Progenitor cell of endocrine pancreas (in vitro differentiated cells): ENCODE results near the gene ST3GAL2. TPM values are rescaled to one million over a fixed set of nuclear protein-coding genes. Genes with fewer than 3 reads are reported as not detected.
A peak's percentile ranks its signal among the peaks of the same experiment; 100 is the strongest.
"Not testable (repeated sequence)": the region's sequence is repeated elsewhere in the genome, so short reads cannot be mapped to it uniquely, and the experiment has no call there.

Source experiments
- DNase-seq: peaks from one replicate; pipeline ENCODE4 v3.0.0; 2021; ENCODE audit warnings: low spot score; ENCODE audit not compliant: unreplicated experiment
- H3K27ac Mint-ChIP-seq: 2 replicates; pipeline ENCODE4 v1.8.0; 2021; ENCODE audit warnings: mild to moderate bottlenecking, moderate library complexity, mixed read lengths
- H3K27me3 Mint-ChIP-seq: 2 replicates; pipeline ENCODE4 v1.8.0; 2021; ENCODE audit warnings: mixed read lengths
- H3K36me3 Mint-ChIP-seq: 2 replicates; pipeline ENCODE4 v1.8.0; 2022; ENCODE audit warnings: mixed read lengths; ENCODE audit not compliant: insufficient read depth
- H3K4me1 Mint-ChIP-seq: 2 replicates; pipeline ENCODE4 v1.8.0; 2021; ENCODE audit warnings: low read depth, mixed read lengths
- H3K4me3 Mint-ChIP-seq: 2 replicates; pipeline ENCODE4 v1.8.0; 2021; ENCODE audit warnings: low read depth, mild to moderate bottlenecking, moderate library complexity, mixed read lengths
- H3K9me3 Mint-ChIP-seq: 2 replicates; pipeline ENCODE4 v1.8.0; 2021; ENCODE audit warnings: low read depth, mixed read lengths
- total RNA-seq: library from RNA; stranded (reverse); gene quantifications from 2 replicates; pipeline ENCODE4 v1.2.1, GENCODE V29; 2021
- TF ChIP-seq, protein P1 (sequence below): fragments of 200-600 bp; sonication (generic); IDR thresholded peaks from one replicate; pipeline ENCODE4 v1.5.0; 2021; ENCODE audit warnings: antibody characterized with exemption, mild to moderate bottlenecking; ENCODE audit not compliant: unreplicated experiment

The ST3GAL2 gene
- total RNA-seq, 1 donor from 2014 or later = 37.8 TPM

DNA sequence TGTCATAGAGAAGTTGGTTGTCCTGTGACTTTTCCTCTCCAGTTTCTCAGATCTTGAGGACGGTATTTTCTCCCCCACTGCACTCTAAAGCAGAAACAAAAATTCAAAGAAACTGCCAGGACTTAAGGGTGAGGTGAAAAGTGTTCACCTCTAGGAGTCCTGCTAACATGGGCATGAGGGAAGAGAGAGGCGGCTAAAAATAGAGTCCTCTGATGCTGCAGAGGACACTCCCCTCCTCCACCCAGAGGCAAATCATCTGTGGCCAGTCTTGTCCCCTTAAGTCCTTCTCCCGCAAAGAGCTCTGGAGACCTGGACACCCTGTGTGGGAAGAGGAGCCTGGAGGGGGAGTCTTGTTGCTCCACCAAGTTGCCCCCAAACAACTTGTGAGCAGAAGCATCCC, 96.9 kb downstream of the ST3GAL2 start:
- H3K27ac Mint-ChIP-seq = peak overlapping the region; percentile 21
- no peak for DNase-seq
- TF ChIP-seq, protein P1, sequence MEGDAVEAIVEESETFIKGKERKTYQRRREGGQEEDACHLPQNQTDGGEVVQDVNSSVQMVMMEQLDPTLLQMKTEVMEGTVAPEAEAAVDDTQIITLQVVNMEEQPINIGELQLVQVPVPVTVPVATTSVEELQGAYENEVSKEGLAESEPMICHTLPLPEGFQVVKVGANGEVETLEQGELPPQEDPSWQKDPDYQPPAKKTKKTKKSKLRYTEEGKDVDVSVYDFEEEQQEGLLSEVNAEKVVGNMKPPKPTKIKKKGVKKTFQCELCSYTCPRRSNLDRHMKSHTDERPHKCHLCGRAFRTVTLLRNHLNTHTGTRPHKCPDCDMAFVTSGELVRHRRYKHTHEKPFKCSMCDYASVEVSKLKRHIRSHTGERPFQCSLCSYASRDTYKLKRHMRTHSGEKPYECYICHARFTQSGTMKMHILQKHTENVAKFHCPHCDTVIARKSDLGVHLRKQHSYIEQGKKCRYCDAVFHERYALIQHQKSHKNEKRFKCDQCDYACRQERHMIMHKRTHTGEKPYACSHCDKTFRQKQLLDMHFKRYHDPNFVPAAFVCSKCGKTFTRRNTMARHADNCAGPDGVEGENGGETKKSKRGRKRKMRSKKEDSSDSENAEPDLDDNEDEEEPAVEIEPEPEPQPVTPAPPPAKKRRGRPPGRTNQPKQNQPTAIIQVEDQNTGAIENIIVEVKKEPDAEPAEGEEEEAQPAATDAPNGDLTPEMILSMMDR = no peak
- no peaks in the 10 kb centered on the region for H3K9me3 Mint-ChIP-seq
- peaks cover 3% of the 10 kb centered on the region for H3K4me1 Mint-ChIP-seq
- peaks cover 2% of the 10 kb centered on the region for H3K36me3 Mint-ChIP-seq
- no peaks in the 10 kb centered on the region for H3K27me3 Mint-ChIP-seq
- H3K4me3 Mint-ChIP-seq = no peak overlapping the region

DNA sequence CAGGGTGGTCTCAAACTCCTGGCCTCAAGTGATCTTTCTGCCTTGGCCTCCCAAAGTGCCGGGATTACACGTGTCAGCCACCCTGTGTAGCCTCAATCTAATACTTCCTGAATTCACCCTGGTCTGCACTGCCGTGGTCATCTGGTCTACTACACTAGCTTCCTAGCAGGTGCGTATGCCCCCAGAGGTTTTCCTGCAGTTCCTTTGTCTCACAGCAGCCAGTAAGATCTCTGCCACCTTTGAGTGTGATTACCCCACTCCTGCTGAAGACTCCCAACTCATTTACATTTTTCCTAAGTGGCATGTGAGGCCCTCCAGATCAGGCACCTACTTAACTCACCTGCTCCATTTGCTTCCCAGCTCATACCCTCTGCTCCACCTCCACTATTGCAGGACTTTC, 97.3 kb downstream of the ST3GAL2 start:
- no peak for DNase-seq
- Mint-ChIP-seq H3K4me3 (no peak overlapping the region), H3K27me3 (no peaks in the 10 kb centered on the region), H3K27ac (peak overlapping the region; percentile 21), H3K36me3 (peaks cover 2% of the 10 kb centered on the region), H3K9me3 (no peaks in the 10 kb centered on the region), H3K4me1 (peaks cover 3% of the 10 kb centered on the region)
- TF ChIP-seq, protein P1 = no peak

DNA sequence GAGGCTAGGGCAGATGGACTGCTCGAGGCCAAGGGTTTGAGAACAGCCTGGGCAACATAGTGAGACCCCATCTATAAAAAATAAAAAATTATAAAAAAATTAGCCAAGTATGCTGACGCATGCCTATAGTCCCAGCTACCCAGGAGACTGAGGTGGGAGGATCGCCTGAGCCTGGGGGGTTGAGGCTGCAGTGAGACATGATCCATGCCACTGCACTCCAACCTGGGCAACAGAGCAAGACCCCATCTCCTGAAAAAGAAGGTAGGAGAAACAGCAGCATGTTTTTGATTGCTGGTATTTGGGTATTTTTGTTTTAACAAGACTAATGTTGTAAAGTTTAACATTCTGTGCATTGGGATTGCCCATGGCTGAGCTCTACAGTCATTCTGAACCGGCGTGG, 101.1 kb downstream of the ST3GAL2 start:
- Mint-ChIP-seq H3K9me3 (no peaks in the 10 kb centered on the region), H3K36me3 (peaks cover 11% of the 10 kb centered on the region), H3K4me3 (no peak overlapping the region), H3K27ac (no peak overlapping the region), H3K27me3 (no peaks in the 10 kb centered on the region), H3K4me1 (no peaks in the 10 kb centered on the region)
- no peak for DNase-seq
- TF ChIP-seq, protein P1 = no peak

DNA sequence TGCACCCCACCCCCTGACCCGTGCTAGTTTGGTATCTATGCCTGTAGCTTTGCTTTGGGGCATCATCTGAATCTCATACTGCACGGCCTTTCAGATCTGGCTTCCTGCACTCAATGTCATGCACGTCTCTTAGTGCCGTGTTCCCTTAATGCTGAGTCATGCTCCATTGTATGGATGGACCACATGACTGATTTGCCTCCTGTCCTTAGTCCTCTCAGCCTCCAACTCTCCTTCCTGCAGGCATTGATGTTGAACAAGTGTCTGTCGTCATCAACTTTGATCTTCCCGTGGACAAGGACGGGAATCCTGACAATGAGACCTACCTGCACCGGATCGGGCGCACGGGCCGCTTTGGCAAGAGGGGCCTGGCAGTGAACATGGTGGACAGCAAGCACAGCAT, 106.2 kb downstream of the ST3GAL2 start:
- H3K4me1 Mint-ChIP-seq, H3K27me3 Mint-ChIP-seq, DNase-seq, H3K4me3 Mint-ChIP-seq, H3K9me3 Mint-ChIP-seq: not testable (repeated sequence)
- Mint-ChIP-seq H3K36me3 (peaks cover 17% of the 10 kb centered on the region), H3K27ac (peak overlapping the region; percentile 84)

DNA sequence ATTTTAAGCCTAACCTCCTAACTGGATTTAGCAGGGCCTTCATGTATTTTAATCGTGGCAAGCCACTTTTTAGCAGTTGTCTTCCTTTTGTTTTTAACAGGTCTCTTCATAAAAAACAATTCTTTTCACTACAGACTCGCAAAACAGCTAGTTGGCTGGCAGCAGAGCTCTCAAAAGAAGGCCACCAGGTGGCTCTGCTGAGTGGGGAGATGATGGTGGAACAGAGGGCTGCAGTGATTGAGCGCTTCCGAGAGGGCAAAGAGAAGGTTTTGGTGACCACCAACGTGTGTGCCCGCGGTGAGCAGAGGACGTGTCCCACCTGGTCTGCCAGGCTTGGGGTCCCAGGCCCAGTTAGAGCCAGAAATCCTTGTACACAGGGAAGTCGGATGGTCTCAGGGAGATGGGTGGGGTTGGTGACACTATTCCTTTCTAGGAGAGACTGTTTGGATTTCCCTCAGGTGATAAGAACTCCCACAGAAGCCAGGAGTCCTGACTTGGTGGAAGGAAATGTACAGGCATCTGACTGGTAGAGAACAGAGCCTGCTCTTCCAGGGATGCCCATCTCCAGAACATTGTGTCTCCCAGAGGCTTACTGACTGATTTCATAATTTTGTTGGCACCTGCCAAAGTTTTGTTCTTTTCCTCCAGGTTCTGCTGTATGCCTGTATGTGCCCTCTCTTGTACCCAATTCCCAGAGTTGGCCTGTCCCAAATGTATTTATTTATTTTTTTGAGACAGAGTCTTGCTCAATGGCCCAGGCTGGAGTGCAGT, 107.1 kb downstream of the ST3GAL2 start:
- H3K36me3 Mint-ChIP-seq = peaks cover 17% of the 10 kb centered on the region
- H3K9me3 Mint-ChIP-seq = no peaks in the 10 kb centered on the region
- H3K4me1 Mint-ChIP-seq = no peaks in the 10 kb centered on the region
- TF ChIP-seq, protein P1 = peak; percentile 51
- no peak for DNase-seq
- H3K27ac Mint-ChIP-seq = no peak overlapping the region
- H3K27me3 Mint-ChIP-seq = no peaks in the 10 kb centered on the region
- no peak overlapping the region for H3K4me3 Mint-ChIP-seq

DNA sequence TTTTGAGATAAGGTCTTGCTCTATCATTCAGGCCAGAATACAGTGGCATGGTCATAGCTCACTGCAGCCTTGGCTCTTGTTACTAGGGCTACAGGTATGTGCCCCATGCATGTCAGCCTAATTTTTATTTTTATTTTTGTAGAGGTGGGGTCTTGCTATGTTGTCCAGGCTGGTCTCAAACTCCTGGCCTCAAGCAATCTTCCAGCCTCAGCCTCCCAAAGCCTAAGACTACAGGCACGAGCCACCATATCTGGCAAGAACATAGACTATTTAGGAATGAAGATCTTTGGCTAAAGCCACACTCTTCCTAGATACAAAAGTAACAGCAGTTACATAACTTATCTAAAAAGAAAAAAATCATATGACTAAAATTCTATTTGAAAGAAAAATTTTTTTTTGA, 107.8 kb downstream of the ST3GAL2 start:
- no peaks in the 10 kb centered on the region for H3K27me3 Mint-ChIP-seq

More for the DNA sequence above, 107.8 kb downstream of the ST3GAL2 start:
- Mint-ChIP-seq H3K9me3 (no peaks in the 10 kb centered on the region), H3K4me1 (no peaks in the 10 kb centered on the region), H3K27ac (no peak overlapping the region), H3K4me3 (no peak overlapping the region), H3K36me3 (peaks cover 17% of the 10 kb centered on the region)
- TF ChIP-seq, protein P1 = no peak
- no peak for DNase-seq
